HG03045 (cell line): ENCODE data around the gene SCIMP.
A peak's percentile ranks its signal among the peaks of the same experiment; 100 is the strongest.
"Not testable (repeated sequence)": the region's sequence is repeated elsewhere in the genome, so short reads cannot be mapped to it uniquely, and the experiment has no call there.

Experiments used
- ATAC-seq: cut with Tn5 transposase; IDR thresholded peaks from one replicate; pipeline ENCODE4 v1.9.1; 2021; ENCODE audit warnings: mild to moderate bottlenecking, moderate library complexity; ENCODE audit not compliant: unreplicated experiment

Gene SCIMP

DNA sequence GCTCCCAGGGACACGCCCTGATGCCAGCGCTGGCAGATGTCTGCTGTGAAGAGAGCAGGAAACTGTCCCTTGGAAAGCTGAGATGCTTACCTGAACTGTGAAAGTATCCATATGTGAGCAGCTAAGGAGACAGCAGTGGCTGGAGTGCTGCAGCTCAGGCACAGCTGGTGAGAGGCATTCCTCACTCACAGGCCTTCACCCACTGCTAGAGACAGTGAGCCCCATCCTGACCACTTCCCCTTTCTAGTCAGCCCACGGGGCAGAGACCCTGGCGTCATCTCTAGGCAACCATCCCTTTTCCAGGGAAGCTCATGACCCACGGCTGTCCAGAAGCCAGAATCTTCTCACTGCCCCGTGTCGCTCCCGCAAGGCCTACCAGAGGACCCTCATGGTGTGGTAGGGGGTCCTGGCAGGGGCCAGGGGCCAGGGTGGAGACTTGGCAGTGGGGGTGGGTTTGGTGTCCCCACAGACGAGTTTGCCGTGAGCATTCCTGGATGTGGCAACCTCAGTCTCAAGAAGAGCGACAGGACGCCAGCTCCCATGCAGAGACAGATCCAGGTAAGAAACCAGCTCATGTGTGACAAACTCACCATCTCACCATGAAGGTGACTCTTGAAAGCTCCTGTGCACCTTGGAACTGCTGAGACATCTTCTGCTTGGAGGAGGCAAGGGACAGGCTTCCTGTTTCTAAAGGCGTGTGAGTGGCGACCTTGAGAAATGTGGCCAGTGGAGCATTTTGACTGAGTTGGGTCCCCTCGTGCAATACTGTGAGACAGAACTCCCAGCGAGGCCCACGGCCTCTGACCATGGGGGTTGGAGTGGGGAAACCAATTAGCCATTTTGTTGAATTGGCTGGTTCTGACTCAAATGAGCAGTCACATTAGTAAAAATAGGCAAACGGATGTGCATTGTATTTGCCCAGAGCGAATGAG, at the start of gene SCIMP:
Gene SCIMP (minus strand): TSS at position 216 of the 932 bp plus-strand sequence. CDS start 105 bp downstream, at position 111.
- peak; percentile 59 for ATAC-seq

GRCh38 chr17:5283571-5284315, 49.1 kb upstream of the SCIMP start:
- ATAC-seq: no peak

DNA sequence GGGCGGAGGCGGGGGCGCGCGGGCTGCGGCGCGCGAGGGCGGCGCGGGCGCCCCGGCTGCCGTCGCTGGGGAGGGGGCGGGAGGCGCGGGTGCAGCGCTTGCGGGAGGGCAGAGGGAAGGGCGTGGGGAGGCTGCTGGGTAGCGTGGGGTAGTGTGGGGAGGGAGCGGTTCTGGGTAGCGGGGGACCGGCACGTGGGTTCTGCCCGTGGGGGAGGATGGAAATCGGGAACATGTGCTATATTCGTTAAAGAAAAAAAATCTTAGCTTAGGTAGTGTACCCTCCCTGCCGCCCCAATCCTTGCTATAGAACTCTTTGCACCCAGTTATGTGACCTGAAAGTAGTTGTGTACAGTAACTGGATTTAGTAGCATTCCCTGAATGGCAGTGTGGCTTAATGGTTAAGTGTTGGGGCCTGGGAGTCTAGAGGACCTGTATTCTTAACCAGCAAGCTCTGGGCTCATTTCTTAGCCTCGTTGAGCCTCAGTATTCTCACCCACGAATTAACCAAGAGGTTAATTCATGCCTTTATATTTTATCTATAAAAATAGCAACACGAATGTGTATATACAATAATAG, 48.1 kb upstream of the SCIMP start:
- no peak for ATAC-seq

GRCh38 chr17:5281814-5282641, 47.4 kb upstream of the SCIMP start, which contains the start of gene RABEP1:
Gene RABEP1 (plus strand): TSS chr17:5282284. CDS start chr17:5282487, 203 bp downstream.
- peak; percentile 75 for ATAC-seq

GRCh38 chr17:5272322-5272721, 37.7 kb upstream of the SCIMP start:
- ATAC-seq: no peak

DNA sequence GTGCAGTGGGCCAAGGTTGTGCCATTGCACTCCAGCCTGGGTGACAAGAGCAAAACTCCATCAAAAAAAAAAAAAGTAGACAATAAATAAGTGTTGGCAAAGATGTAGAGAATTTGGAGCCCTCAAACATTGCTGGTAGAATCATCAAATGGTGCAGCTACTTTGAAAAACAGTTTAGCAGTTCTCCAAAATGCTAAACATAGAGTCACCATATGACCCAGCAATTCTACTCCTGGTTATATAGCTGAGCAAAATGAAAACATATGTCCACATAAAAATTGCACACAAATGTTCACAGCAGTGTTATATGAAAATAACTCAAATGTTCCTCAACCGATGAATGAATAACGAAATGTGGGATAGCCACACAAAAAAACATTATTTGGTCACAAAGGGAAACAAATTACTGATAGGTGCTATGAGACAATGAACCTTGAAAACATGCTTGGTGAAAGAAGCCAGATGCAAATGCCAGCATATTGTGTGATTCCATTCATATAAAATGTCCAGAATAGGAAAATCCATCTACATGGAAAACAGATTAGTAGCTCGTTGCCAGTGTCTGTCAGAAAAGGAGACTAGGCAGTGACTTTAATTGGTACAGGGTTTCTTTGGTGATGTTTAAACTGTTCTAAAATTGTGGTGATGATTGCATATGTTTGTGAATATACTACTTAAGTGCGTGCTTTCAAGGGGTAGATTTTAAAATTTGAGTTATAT, 34.7 kb upstream of the SCIMP start:
- ATAC-seq: no peak

- ATAC-seq: no peak
Observed at GRCh38 chr17:5264893-5265292, 30.2 kb upstream of the SCIMP start.

GRCh38 chr17:5263441-5263840, 28.8 kb upstream of the SCIMP start:
- ATAC-seq: no peak

DNA sequence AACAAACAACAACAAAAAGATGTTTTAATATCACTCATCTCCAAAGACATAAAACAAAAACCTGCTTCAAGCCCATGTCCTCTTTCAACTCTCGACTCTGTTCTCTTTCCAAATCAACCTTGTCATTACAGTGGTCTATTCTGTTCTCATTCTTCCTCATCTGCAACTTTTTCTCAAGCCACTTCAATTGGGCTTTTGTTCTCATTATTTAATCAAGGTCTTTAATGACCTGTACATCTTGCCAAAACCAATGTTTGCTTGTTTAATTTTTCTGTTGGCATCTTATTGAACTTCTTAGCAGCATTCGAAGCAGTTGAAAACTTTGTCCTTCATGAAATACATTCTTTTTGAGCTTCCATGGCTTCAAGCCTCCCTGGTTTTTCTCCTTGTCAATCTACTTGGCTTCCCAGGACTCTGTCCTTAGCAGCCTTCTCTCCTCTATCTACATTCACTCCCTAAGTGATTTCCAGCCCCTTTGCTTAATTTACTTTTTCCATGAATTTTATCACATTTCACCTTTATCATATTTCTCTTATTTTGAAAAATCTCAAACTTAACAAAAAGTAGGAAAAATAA, 27.8 kb upstream of the SCIMP start:
- no peak for ATAC-seq

DNA sequence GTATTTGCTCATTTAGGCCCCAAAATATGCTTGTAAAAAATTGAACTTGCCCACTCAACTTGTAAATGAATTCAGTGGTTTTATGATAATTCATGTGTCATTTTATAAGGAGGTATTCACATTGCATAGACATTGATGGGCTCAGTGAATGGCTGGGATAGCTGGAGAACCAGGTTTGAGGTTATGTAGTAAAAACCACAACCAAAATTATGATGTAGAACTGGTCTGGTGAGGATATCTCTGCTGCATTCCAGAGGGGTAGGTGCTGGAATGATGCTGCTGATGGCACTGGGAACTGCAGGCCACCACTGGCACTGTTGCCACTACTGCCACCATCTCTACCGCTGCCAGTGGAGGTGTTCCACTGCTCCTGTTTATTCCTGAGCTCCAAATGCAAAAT, 25.9 kb upstream of the SCIMP start:
- ATAC-seq: no peak

GRCh38 chr17:5257124-5257523, 22.5 kb upstream of the SCIMP start:
- no peak for ATAC-seq

GRCh38 chr17:5254903-5255521, 20.4 kb upstream of the SCIMP start:
- ATAC-seq: no peak

- ATAC-seq: no peak
Observed at GRCh38 chr17:5254414-5254813, 19.8 kb upstream of the SCIMP start.

GRCh38 chr17:5249615-5250014, 15.0 kb upstream of the SCIMP start:
- ATAC-seq: no peak

DNA sequence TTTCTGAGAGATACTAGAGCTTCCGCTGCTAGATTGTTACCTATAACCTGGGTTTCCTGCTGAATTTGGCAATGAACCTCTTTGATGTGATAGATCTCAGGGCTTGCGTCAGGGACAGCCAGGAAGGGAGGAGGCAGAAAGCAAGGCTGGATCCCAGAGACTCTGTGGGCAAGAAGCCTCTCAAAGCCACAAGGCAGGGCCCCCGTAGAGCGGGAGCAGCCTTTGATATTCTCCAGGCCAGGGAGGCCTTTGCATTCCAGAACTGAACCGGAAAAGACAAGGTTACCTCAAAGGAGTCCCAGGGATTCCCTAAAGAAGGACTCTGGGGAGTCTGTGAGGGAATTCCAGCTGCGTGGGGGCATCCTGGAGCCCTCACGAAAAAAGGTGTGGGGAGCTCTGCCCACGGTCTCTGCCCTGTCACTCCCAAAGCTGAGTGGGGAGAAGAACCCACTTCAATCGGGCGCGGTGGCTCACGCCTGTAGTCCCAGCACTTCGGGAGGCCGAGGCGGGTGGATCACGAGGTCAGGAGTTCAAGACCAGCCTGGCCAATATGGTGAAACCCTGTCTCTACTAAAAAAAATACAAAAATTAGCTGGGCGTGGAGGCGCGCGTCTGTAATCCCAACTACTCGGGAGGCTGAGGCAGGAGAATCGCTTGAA, 14.3 kb upstream of the SCIMP start:
- no peak for ATAC-seq

- no peak for ATAC-seq
Observed at GRCh38 chr17:5247621-5248020, 13.0 kb upstream of the SCIMP start.

- ATAC-seq: no peak
Observed at GRCh38 chr17:5241861-5242671, 7.4 kb upstream of the SCIMP start.

DNA sequence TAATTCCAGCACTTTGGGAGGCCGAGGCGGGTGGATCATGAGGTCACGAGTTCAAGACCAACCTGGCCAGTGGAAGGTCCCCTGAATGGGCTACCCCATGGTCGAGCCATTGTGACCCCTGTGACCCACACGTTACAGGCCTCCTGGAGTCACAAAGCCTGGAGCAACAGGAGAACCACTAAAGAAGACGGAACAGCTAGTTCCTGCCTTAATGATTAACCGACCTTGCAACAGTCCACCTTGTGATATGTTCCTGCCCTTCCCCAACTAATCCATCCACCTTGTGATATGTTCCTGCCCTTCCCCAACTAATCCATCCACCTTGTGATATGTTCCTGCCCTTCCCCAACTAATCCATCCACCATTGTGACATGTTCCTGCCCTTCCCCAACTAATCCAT, 5.1 kb upstream of the SCIMP start:
- not testable (repeated sequence) for ATAC-seq
